MCF 10A (cell line): Measurements from ENCODE around the gene GMDS. TPM values are rescaled to one million over a fixed set of nuclear protein-coding genes. Genes with fewer than 3 reads are reported as not detected.
A peak's percentile ranks its signal among the peaks of the same experiment; 100 is the strongest.

ENCODE experiments used
- BruUV-seq: library from RNA; stranded (reverse); fragments of 400-500 nt; replicated peaks from 2 replicates; lab custom pipeline; 2021; lab: Mats Ljungman, UMichigan
- CTCF ChIA-PET: fragments of 300-600 bp; sonication (Branson Sonifier 250); formaldehyde crosslinking; extraction: SDS; loops from one replicate; lab custom pipeline; 2021; ENCODE audit warnings: antibody characterized with exemption, inconsistent platforms; lab: Yijun Ruan, JAX
- POLR2A ChIA-PET: fragments of 300-600, 350-650 bp; sonication (Branson Sonifier 250); formaldehyde crosslinking; extraction: SDS; loops from one replicate; lab custom pipeline; 2020; ENCODE audit warnings: antibody characterized with exemption, inconsistent platforms; lab: Yijun Ruan, JAX
- DNase-seq: peaks from one replicate; pipeline ENCODE4 v3.0.0-alpha.2; 2018; ENCODE audit not compliant: unreplicated experiment
- H3K27ac Mint-ChIP-seq: one replicate; pipeline ENCODE4 v1.8.0; 2022; ENCODE audit warnings: mild to moderate bottlenecking, low read depth, mixed read lengths; ENCODE audit not compliant: unreplicated experiment
- H3K27me3 Mint-ChIP-seq: one replicate; pipeline ENCODE4 v1.8.0; 2022; ENCODE audit warnings: mixed read lengths; ENCODE audit not compliant: insufficient read depth, unreplicated experiment
- H3K36me3 Mint-ChIP-seq: one replicate; pipeline ENCODE4 v1.8.0; 2022; ENCODE audit warnings: mild to moderate bottlenecking, moderate library complexity, mixed read lengths; ENCODE audit not compliant: insufficient read depth, unreplicated experiment
- H3K4me1 Mint-ChIP-seq: one replicate; pipeline ENCODE4 v1.8.0; 2022; ENCODE audit warnings: mixed read lengths; ENCODE audit not compliant: insufficient read depth, unreplicated experiment
- H3K4me3 Mint-ChIP-seq: one replicate; pipeline ENCODE4 v1.8.0; 2022; ENCODE audit warnings: mild to moderate bottlenecking, moderate library complexity, mixed read lengths; ENCODE audit not compliant: unreplicated experiment
- H3K9me3 Mint-ChIP-seq: one replicate; pipeline ENCODE4 v1.8.0; 2022; ENCODE audit warnings: mixed read lengths; ENCODE audit not compliant: unreplicated experiment
- intact Hi-C: fragments of 100-400 bp; cut with micrococcal nuclease; formaldehyde crosslinking; loops from 2 replicates; pipeline ENCODE4 v1.14.1; 2022
- total RNA-seq: library from RNA; stranded (reverse); gene quantifications from 2 replicates; pipeline ENCODE4 v1.2.3, GENCODE V29; 2022
- TF ChIP-seq, protein P1 (sequence below): fragments of 200-600 bp; IDR thresholded peaks from one replicate; pipeline ENCODE4 v1.8.0; 2022; ENCODE audit warnings: antibody characterized with exemption, mild to moderate bottlenecking; ENCODE audit not compliant: unreplicated experiment

GMDS gene
- total RNA-seq, 1 experiment from 2014 or later: 24.9 TPM

DNA sequence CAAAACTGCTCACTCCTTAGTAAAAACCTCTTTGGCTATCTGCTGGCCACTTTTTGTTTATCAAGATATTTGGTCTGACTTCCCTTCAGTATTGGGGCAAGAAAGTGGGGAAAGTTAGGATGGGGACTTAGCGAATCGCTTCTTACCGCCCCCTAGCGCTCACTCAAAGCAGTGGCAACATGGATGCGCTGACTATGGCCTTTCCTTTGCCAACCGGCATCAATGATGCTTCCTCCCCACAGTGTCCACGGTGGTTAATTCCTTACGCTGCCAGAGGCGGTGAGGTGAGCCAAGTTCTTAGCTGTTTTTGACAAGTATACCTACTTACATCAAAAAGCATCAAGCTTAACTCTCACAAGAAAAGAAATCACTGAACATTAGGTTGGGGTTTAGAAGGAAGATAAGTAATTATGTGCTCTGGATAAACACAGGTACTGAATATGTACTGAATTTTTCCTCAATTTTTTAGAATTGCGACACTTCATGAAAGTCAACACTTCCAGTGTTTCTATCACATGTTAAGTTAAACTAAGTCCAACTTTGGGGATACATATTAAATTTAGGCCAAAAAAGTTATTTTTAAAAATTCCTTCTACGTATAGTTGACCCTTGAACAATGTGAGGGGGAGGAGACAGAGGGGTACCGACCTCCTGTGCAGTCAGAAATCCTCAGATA lies 86.7 kb downstream of the GMDS start:
- ChIA-PET CTCF (interaction anchor here (1.0 to 1.3 kb wide), 2 partner anchors 8 to 36 kb away, joined by 3 read pairs; no protein-coding TSS in a partner anchor), POLR2A (interaction anchor here (1.0 to 2.8 kb wide), 3 partner anchors 25 to 87 kb away, joined by 3 to 10 read pairs (median 7); no protein-coding TSS in a partner anchor)
- H3K4me3 Mint-ChIP-seq: no peak overlapping the region
- TF ChIP-seq, protein P1, sequence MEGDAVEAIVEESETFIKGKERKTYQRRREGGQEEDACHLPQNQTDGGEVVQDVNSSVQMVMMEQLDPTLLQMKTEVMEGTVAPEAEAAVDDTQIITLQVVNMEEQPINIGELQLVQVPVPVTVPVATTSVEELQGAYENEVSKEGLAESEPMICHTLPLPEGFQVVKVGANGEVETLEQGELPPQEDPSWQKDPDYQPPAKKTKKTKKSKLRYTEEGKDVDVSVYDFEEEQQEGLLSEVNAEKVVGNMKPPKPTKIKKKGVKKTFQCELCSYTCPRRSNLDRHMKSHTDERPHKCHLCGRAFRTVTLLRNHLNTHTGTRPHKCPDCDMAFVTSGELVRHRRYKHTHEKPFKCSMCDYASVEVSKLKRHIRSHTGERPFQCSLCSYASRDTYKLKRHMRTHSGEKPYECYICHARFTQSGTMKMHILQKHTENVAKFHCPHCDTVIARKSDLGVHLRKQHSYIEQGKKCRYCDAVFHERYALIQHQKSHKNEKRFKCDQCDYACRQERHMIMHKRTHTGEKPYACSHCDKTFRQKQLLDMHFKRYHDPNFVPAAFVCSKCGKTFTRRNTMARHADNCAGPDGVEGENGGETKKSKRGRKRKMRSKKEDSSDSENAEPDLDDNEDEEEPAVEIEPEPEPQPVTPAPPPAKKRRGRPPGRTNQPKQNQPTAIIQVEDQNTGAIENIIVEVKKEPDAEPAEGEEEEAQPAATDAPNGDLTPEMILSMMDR: no peak
- peaks cover 32% of the 10 kb centered on the region for H3K4me1 Mint-ChIP-seq
- H3K9me3 Mint-ChIP-seq: no peaks in the 10 kb centered on the region
- H3K27me3 Mint-ChIP-seq: no peaks in the 10 kb centered on the region
- intact Hi-C loops: no loop called here
- BruUV-seq: no TSS peak
- H3K27ac Mint-ChIP-seq: peak overlapping the region; percentile 86
- DNase-seq: no peak
- H3K36me3 Mint-ChIP-seq: no peaks in the 10 kb centered on the region

GRCh38 chr6:2157441-2158127 lies 87.8 kb downstream of the GMDS start:
- peak; percentile 84 for DNase-seq
- intact Hi-C loops: no loop called here
- H3K36me3 Mint-ChIP-seq: no peaks in the 10 kb centered on the region
- H3K4me1 Mint-ChIP-seq: peaks cover 27% of the 10 kb centered on the region
- TSS peak; percentile 65 for BruUV-seq
- no peaks in the 10 kb centered on the region for H3K27me3 Mint-ChIP-seq
- POLR2A ChIA-PET: interaction anchor here (0.8 to 2.8 kb wide), 4 partner anchors 18 to 89 kb away, joined by 3 to 10 read pairs (median 5); no protein-coding TSS in a partner anchor
- H3K4me3 Mint-ChIP-seq: no peak overlapping the region
- TF ChIP-seq, protein P1: no peak
- H3K27ac Mint-ChIP-seq: peak overlapping the region; percentile 86
- H3K9me3 Mint-ChIP-seq: no peaks in the 10 kb centered on the region
- CTCF ChIA-PET: interaction anchor here (0.5 to 1.3 kb wide), 3 partner anchors 9 to 341 kb away, joined by 3 read pairs; no protein-coding TSS in a partner anchor

DNA sequence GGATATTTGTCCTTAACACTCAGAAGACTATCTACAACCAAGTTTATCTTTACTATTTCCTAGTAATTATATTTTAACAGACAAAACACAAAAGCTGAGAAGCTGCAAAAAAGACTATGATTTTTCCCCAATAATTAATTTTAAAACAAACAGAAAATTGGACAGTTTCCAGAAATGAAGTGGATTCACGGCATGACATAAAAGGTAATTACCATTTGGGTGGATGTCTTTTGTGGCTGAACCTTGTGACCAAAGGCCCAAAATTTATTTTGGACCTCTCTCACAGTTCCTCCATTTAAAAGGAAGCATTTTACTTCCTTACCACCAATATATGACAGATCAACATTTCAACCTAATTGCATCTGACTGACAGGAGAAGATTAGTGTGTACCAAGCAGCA lies 90.2 kb downstream of the GMDS start:
- ChIA-PET POLR2A (no interaction called here), CTCF (no interaction called here)
- intact Hi-C loops: no loop called here
- no peaks in the 10 kb centered on the region for H3K36me3 Mint-ChIP-seq
- no peak for DNase-seq
- TF ChIP-seq, protein P1: no peak
- H3K27ac Mint-ChIP-seq: no peak overlapping the region
- no peaks in the 10 kb centered on the region for H3K27me3 Mint-ChIP-seq
- peaks cover 13% of the 10 kb centered on the region for H3K4me1 Mint-ChIP-seq
- BruUV-seq: no TSS peak
- H3K4me3 Mint-ChIP-seq: no peak overlapping the region
- no peaks in the 10 kb centered on the region for H3K9me3 Mint-ChIP-seq

- intact Hi-C loops: no loop called here
- CTCF ChIA-PET: no interaction called here
- Mint-ChIP-seq H3K4me3 (no peak overlapping the region), H3K27me3 (no peaks in the 10 kb centered on the region), H3K27ac (no peak overlapping the region), H3K36me3 (no peaks in the 10 kb centered on the region), H3K9me3 (no peaks in the 10 kb centered on the region), H3K4me1 (no peaks in the 10 kb centered on the region)
- TF ChIP-seq, protein P1: no peak
- BruUV-seq: no TSS peak
- DNase-seq: no peak
- POLR2A ChIA-PET: no interaction called here
Observed at GRCh38 chr6:2149361-2150006, 95.9 kb downstream of the GMDS start.
